Left lung (tissue), 10 donors: ENCODE measurements around the gene CGB5. TPM values are rescaled to one million over a fixed set of nuclear protein-coding genes. Genes with fewer than 3 reads are reported as not detected.

ENCODE experiments used
- ATAC-seq: fragments of 200-7000 bp; cut with Tn5 transposase; one replicate; pipeline ENCODE4 v1.9.1; 2020; ENCODE audit warnings: moderate library complexity
- DNase-seq, 4 donors: peaks; one replicate each; pipeline ENCODE4 v3.0.0-alpha.2; 2013 to 2020
- H3K27ac ChIP-seq, 2 donors: fragments of 200-600 bp; sonication (generic) in 1 of 2; one replicate each; pipeline versions ENCODE4 v1.5.0 to v1.8.0; 2020 to 2021
- H3K27me3 ChIP-seq, 2 donors: fragments of 200-600 bp; sonication (generic) in 1 of 2; one replicate each; pipeline versions ENCODE4 v1.5.0 to v1.8.0; 2020 to 2021
- H3K36me3 ChIP-seq, 2 donors: fragments of 200-600 bp; sonication (generic) in 1 of 2; one replicate each; pipeline versions ENCODE4 v1.5.0 to v1.8.0; 2020 to 2021
- H3K4me1 ChIP-seq, 2 donors: fragments of 200-600 bp; one replicate each; pipeline ENCODE4 v1.8.0; 2021
- H3K4me3 ChIP-seq, 2 donors: fragments of 200-600 bp; sonication (generic) in 1 of 2; one replicate each; pipeline versions ENCODE4 v1.5.0 to v1.8.0; 2020 to 2021; ENCODE audit warnings: mild to moderate bottlenecking in 1 of 2
- H3K9me3 ChIP-seq, 2 donors: fragments of 200-600 bp; sonication (generic) in 1 of 2; one replicate each; pipeline versions ENCODE4 v1.5.0 to v1.8.0; 2020 to 2021
- intact Hi-C, 2 donors: fragments of 100-400 bp; cut with DNase I; formaldehyde crosslinking; loops; one replicate each; pipeline versions ENCODE4 v1.11.2 to v1.14.2; 2022
- polyA plus RNA-seq, 6 donors: library from polyadenylated mRNA; unstranded; fragments of 120-200 nt; gene quantifications; one replicate each; pipeline ENCODE4 v1.2.1, GENCODE V29; 2013; ENCODE audit not compliant: insufficient read length in 6 of 6
- total RNA-seq, 2 donors: library from RNA; stranded (reverse); fragmentation: NEBNext Ultra II Directional; extraction: Animal tissue kit (Norgen Biotek cat#: 25700); gene quantifications; one replicate each; pipeline ENCODE4 v1.2.1, GENCODE V29; 2021
- TF ChIP-seq, protein P1 (sequence below), 2 donors: fragments of 200-600 bp; sonication (generic) in 1 of 2; IDR thresholded peaks; one replicate each; pipeline versions ENCODE4 v1.5.0 to v1.8.0; 2021; ENCODE audit warnings: antibody characterized with exemption in 2 of 2
- donor health status: DM: no; HTN: yes; CAD: no.
- donor health status: DM: no; HTN: no; CAD: no.

The CGB5 gene
- total and polyA plus RNA-seq, 8 donors, result 0.50 TPM; not detected in 7

DNA sequence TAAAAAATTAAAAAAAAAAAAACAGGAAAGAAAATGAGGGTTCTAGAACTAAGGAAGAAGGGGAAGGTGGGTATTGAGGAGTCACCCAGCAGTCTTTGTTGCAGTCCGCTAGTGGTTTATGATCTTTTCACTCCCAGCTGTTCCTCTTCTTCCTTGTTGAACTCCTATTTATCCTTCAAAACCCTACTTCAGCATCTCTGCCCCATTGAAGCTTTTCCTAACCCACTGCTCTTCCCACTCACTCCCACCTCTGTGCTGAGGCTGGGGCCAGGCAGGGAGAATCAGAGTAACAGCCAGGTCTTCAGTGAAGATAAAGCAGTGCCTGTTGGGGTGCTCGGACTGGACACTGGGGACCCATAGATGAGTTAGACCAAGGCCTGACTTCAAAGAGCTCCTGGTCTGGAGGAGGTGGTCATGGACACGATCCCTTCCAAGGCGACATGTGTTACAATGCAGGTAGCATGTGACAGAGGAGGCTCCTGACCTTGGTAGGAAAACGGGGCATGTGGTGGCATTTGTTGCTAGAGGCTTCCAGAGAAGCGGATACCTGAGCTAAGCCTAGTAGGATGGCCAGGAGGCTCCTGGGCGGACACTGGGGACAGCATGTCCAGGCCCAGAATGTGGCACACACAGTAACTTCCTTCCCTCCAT lies 38.6 kb upstream of the CGB5 start:
- Histone ChIP-seq H3K27me3 (no peaks in the 10 kb centered on the region), H3K4me3 (no peak overlapping the region), H3K9me3 (no peaks in the 10 kb centered on the region), H3K4me1 (no peaks in the 10 kb centered on the region), H3K27ac (no peak overlapping the region), H3K36me3 (peaks cover 0 to 89% of the 10 kb centered on the region in 2 donors)
- intact Hi-C loops, result no loop called here
- DNase-seq, result no peak
- ATAC-seq, result no peak
- TF ChIP-seq, protein P1, sequence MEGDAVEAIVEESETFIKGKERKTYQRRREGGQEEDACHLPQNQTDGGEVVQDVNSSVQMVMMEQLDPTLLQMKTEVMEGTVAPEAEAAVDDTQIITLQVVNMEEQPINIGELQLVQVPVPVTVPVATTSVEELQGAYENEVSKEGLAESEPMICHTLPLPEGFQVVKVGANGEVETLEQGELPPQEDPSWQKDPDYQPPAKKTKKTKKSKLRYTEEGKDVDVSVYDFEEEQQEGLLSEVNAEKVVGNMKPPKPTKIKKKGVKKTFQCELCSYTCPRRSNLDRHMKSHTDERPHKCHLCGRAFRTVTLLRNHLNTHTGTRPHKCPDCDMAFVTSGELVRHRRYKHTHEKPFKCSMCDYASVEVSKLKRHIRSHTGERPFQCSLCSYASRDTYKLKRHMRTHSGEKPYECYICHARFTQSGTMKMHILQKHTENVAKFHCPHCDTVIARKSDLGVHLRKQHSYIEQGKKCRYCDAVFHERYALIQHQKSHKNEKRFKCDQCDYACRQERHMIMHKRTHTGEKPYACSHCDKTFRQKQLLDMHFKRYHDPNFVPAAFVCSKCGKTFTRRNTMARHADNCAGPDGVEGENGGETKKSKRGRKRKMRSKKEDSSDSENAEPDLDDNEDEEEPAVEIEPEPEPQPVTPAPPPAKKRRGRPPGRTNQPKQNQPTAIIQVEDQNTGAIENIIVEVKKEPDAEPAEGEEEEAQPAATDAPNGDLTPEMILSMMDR (IDR thresholded peaks at IDR 0.05), result no peak

DNA sequence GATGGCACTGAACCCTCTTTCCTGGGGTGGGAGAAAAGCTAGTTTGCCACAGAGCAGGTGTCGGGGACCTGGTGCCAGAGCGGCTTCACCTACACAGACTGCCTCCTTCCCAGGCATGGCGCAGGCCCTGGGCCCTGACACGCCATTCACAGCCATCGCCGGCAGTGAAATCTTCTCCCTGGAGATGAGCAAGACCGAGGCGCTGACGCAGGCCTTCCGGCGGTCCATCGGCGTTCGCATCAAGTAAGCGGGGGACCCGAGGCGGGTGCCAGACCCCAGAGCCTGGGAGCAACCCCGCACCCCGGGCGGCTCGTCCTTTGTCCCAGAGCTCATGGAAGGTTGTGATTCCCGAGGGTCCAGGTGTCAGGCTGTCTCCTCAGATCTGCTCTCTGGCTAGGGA lies 36.7 kb upstream of the CGB5 start:
- intact Hi-C loops, result no loop called here
- H3K4me1 ChIP-seq, result no peaks in the 10 kb centered on the region
- H3K9me3 ChIP-seq, result no peaks in the 10 kb centered on the region
- ATAC-seq, result no peak
- TF ChIP-seq, protein P1 (IDR thresholded peaks at IDR 0.05), result no peak
- no peak for DNase-seq
- no peak overlapping the region for H3K27ac ChIP-seq
- H3K4me3 ChIP-seq, result no peak overlapping the region
- H3K27me3 ChIP-seq, result no peaks in the 10 kb centered on the region
- peaks cover 0 to 99% of the 10 kb centered on the region in 2 donors for H3K36me3 ChIP-seq

DNA sequence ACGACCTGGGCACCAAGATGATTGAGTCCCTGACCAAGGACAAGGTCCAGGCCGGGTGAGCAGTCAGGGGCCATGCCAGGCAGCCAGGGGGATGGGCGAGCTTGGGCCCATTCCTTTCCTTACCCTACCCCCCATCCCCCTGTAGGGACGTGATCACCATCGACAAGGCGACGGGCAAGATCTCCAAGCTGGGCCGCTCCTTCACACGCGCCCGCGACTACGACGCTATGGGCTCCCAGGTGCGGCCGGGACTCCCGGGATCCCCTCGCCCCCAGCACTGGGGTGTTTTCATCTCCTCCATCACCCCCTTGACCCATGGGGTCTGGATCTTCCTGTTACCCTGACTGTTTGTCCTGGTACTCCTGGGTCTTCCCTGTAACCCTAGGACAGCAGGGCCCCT lies 33.8 kb upstream of the CGB5 start:
- DNase-seq (no peak), ATAC-seq (no peak)
- TF ChIP-seq, protein P1 (IDR thresholded peaks at IDR 0.05), result no peak
- Histone ChIP-seq H3K27me3 (no peaks in the 10 kb centered on the region), H3K27ac (no peak overlapping the region), H3K36me3 (peaks cover 0 to 93% of the 10 kb centered on the region in 2 donors), H3K9me3 (no peaks in the 10 kb centered on the region), H3K4me3 (no peak overlapping the region), H3K4me1 (no peaks in the 10 kb centered on the region)
- intact Hi-C loops, result no loop called here

DNA sequence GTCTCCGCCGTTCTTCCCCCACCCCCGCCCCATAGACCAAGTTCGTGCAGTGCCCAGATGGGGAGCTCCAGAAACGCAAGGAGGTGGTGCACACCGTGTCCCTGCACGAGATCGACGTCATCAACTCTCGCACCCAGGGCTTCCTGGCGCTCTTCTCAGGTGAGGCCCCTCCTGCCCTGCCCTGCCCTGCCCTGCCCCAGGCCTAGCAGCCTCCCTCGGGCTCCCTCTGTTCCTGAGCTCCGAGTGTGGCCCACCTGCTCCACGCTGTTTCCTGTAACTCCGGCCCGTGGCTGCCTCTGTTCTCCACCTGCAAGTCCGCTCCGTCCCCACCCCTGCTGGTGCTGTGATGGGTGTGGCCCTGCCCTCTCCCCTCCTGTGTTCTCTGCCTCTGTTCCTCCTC lies 33.2 kb upstream of the CGB5 start:
- no peak overlapping the region for H3K4me3 ChIP-seq
- H3K4me1 ChIP-seq, result no peaks in the 10 kb centered on the region
- no peak for ATAC-seq
- DNase-seq, result no peak
- H3K27ac ChIP-seq, result no peak overlapping the region
- peaks cover 0 to 93% of the 10 kb centered on the region in 2 donors for H3K36me3 ChIP-seq
- no peaks in the 10 kb centered on the region for H3K27me3 ChIP-seq
- no peaks in the 10 kb centered on the region for H3K9me3 ChIP-seq
- intact Hi-C loops, result no loop called here
- TF ChIP-seq, protein P1 (IDR thresholded peaks at IDR 0.05), result no peak

DNA sequence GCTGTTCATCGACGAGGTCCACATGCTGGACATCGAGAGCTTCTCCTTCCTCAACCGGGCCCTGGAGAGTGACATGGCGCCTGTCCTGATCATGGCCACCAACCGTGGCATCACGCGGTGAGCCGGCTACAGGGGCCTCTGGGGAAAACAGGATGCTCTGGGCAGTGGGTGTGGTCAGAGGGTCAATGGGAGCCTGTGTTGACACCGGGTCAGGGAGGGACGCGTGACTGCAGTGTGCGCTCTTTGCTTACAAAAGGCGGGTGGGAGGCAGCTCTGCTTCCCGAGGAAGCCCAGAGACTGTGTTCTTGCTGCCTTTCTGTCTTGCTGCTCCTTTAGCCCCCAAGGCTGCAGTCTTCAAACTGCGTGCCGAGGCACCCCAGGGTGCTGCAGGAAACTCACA lies 32.5 kb upstream of the CGB5 start:
- Histone ChIP-seq H3K9me3 (no peaks in the 10 kb centered on the region), H3K27me3 (no peaks in the 10 kb centered on the region), H3K4me3 (no peak overlapping the region), H3K36me3 (peaks cover 0 to 93% of the 10 kb centered on the region in 2 donors), H3K27ac (no peak overlapping the region), H3K4me1 (no peaks in the 10 kb centered on the region)
- TF ChIP-seq, protein P1 (IDR thresholded peaks at IDR 0.05), result no peak
- no peak for ATAC-seq
- intact Hi-C loops, result no loop called here
- no peak for DNase-seq
